GM12873 (cell line): ENCODE data around the gene ABCA7.

Experiments
- CTCF ChIP-seq: IDR thresholded peaks from 2 replicates; pipeline ENCODE4 v1.5.1; 2012; ENCODE audit warnings: low read depth, mild to moderate bottlenecking, moderate library complexity, low read length, control low read depth; ENCODE audit not compliant: insufficient read depth; ENCODE audit errors: missing control alignments

ABCA7 gene

DNA sequence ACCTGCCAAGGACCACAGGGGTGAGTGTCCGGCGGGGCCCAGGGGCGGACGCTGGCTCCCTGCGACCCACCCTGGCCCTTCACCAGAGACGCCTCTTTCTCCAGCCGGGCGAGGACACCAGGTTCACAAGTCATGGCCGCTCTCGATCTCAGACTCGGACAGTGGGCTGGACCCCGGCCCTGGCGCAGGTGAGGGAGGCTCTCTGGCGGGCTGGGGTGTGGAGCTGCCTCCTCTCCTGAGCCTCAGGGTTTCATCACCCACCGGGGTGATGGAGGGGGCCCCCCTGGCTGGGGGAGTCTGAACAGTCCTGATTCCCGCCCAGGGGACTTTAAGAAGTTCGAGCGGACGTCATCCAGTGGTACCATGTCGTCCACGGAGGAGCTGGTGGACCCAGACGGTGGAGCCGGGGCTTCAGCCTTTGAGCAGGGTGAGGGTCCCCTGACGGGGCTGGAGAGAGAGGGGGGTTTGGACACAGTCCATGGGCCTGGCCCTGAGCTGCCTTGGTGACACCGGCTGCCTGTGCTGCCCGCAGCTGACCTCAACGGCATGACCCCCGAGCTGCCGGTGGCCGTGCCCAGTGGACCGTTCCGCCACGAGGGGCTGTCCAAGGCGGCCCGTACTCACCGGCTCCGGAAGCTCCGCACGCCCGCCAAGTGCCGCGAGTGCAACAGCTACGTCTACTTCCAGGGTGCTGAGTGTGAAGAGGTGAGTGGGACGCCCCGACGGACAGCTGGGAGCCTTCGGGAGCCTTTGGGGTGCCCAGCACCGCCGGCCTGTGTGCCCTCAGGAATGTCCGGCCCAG lies 40.7 kb downstream of the ABCA7 start:
- TF ChIP-seq CTCF = no peak

DNA sequence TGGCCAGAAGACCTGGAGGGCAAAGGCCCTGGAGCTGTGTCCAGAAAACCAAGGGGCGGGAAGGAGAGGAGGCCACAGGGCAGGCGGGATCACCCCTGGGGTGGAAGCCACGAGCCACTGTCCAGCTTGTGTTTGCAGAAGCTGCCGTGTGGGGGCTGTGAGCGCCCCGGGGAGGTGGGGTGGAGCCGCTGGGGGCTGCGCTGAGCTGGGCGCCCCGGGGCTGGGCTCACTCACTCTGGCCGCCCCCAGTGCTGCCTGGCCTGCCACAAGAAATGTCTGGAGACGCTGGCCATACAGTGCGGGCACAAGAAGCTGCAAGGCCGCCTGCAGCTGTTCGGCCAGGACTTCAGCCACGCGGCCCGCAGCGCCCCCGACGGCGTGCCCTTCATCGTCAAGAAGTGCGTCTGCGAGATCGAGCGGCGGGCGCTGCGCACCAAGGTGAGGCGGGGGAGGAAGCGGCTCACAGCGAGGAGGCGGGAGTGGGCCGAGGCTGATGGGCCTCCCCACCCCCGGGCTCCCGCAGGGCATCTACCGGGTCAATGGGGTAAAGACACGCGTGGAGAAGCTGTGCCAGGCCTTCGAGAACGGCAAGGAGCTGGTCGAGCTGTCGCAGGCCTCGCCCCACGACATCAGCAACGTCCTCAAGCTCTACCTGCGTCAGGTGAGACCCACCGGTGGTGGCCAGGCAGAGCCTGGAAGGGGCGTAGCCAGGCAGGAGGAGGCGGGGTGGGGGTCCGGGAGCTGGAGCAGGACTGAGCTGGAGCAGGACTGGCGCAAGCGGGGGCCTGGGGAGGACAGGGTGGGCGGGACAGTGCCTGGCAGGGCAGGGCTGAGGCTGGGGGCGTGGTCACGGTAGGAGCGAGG lies 41.6 kb downstream of the ABCA7 start:
- no peak for TF ChIP-seq CTCF

- no peak for TF ChIP-seq CTCF
Measured at GRCh38 chr19:1082165-1082927, 42.4 kb downstream of the ABCA7 start.

- TF ChIP-seq CTCF = no peak
Measured at GRCh38 chr19:1082928-1083816, 43.3 kb downstream of the ABCA7 start.

DNA sequence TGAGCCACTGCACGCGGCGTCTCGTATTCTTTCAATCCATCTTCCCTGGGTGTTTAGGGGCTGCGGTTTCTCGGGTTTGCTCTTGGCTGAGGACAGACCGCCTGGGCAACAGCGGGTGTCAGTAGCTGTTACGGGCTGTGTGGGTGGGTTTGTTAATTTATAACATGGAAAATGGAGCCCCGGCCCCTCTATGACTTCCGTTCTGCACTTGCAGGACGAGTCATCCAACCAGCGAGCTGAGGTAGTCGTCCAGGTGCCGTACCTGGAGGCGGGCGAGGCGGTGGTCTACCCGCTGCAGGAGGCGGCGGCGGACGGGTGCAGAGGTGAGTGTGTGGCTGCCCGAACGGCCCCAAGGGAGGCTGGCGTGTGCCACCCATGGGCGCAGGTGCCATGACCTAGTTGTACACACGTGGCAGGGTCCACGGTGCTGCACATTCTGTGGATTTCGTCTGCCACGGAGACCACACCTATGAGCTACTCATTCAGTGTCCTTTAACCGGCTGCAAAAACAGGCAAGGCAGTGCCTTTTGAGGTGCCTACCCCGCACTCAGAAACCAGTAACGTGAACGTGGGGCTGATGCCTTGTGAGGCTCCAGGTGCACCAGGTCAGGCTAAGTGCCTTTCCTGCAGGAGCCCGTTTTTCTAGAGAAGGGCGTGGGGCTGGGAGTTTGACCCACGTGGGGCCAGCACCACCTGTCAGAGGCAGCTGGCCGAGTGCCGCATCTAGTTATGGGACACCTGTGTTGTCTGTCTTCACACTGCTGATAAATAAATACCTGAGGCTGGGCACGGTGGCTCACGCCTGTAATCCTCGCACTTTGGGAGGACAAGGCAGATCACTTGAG lies 44.3 kb downstream of the ABCA7 start:
- TF ChIP-seq CTCF = no peak

DNA sequence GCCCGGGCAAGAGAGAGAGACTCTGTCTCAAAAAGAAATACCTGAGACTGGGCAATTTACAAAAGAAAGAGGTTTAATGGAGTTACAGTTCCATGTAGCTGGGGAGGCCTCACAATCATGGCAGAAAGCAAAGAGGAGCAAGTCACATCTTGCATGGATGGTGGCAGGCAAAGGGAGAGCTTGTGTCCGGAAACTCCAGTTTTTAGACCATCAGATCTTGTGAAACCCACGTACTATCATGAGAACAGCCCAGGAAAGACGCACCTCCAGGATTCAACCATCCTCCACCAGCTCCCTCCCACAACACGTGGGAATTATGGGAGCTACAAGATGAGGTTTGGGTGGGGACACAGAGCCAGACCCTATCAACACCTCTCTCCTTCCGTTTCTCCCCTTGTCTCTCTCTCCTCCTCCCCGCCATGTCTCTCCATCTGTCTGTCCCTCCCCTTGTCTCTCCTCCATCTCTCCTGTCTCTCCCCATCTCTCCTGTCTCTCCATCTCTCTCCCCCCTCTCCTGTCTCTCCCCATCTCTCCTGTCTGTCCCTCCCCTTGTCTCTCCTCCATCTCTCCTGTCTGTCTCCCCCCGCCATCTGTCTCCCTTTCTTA lies 45.2 kb downstream of the ABCA7 start:
- TF ChIP-seq CTCF = no peak
